ENCODE results near the gene MMP15. TPM values are rescaled to one million over a fixed set of nuclear protein-coding genes. Genes with fewer than 3 reads are reported as not detected.

The MMP15 gene
- total and polyA plus RNA-seq, 2 donors (not counting 3 experiments of a cell fraction or from before 2014, with no cell fraction given), result 12.6 to 16.0 TPM

DNA sequence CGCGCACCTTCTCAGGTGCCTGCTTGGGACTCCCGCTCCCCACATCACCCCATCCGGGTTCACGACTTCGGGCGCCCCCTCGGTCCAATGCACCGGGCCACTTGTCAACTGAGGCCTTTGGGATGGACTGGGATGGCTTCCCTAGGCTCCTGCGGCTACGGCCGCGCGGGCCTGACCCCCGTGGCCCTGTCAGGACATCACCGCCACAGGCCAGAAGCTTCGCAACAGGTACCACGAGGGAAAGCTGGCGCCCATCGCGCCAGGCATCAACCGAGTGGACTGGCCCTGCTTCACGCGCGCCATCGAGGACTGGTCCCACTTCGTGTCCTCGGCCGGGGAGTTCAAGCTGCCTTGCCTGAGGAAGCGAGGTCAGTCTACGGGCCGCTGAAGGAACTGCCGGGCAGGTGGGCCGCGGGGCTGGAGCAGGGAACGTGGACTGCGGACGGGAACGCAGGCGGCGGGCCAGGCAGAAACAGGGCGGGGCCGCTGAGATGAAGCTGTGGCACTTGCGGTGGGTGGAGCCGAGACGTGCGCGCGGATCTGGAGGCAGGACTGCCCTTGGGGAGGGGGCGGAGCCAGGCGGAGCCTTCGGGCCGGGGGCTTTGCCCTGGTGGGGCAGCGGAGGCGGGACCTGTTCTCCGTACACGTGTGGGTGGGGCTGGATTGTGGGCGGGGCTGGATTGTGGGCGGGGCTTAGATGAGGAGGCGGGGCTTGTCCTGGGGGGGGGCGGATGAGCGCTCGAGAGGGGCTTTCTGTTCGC lies 40.9 kb upstream of the MMP15 start:
- Histone ChIP-seq H4K20me1 (replicated peaks; ENCODE audit: control insufficient read depth, extremely low read depth, insufficient read depth, low read length) (no peaks in the 10 kb centered on the region), H3K4me2 (ENCODE audit: insufficient read depth, low read length) (peak overlapping the region; percentile 80), H3K27ac (ENCODE audit: insufficient read depth, low read depth, low read length) (no peak overlapping the region), H3K27me3 (ENCODE audit: control insufficient read depth in 2 of 2, insufficient read depth in 2 of 2, low read length in 2 of 2) (no peaks in the 10 kb centered on the region), H3K9ac (replicated peaks; ENCODE audit: extremely low read depth, insufficient read depth, low read length) (peak overlapping the region; percentile 27), H3K36me3 (ENCODE audit: control insufficient read depth in 2 of 2, extremely low read depth in 1 of 2, insufficient read depth in 2 of 2, low read length in 2 of 2) (no peaks in the 10 kb centered on the region), H2AFZ (ENCODE audit: low read depth, low read length) (peak overlapping the region; percentile 100), H3K9me1 (replicated peaks; ENCODE audit: control insufficient read depth, extremely low read depth, insufficient read depth, low read length) (no peaks in the 10 kb centered on the region), H3K4me3 (replicated peaks in 1 of 3; ENCODE audit: insufficient read depth in 1 of 3, low read depth in 1 of 3, low read length in 3 of 3) (peak overlapping the region; percentile 50 to 79 (median 58)), H3K4me1 (ENCODE audit: control insufficient read depth, extremely low read depth, insufficient read depth, low read length) (peaks cover 9% of the 10 kb centered on the region), H3K79me2 (ENCODE audit: control insufficient read depth, insufficient read depth, low read length) (no peaks in the 10 kb centered on the region), H3K9me3 (replicated peaks; ENCODE audit: control insufficient read depth, insufficient read depth, low read length) (no peaks in the 10 kb centered on the region)
- dilution Hi-C loops (cut with MboI; ENCODE audit: extremely low pct_ligation_motif_present, low sequenced_read_pairs), result no loop called here
- BruUV-seq (replicated peaks), result no TSS peak
- DNase-seq (ENCODE audit: low read depth, low spot score), result peak; percentile 85
- peak; percentile 93 for FAIRE-seq
- ChIA-PET CTCF (interaction anchor here (0.6 to 1.0 kb wide), 2 partner anchors 13 to 228 kb away, joined by 3 read pairs; partner anchors contain the start of gene CNGB1), POLR2A (no interaction called here)
- TF ChIP-seq, protein P1, sequence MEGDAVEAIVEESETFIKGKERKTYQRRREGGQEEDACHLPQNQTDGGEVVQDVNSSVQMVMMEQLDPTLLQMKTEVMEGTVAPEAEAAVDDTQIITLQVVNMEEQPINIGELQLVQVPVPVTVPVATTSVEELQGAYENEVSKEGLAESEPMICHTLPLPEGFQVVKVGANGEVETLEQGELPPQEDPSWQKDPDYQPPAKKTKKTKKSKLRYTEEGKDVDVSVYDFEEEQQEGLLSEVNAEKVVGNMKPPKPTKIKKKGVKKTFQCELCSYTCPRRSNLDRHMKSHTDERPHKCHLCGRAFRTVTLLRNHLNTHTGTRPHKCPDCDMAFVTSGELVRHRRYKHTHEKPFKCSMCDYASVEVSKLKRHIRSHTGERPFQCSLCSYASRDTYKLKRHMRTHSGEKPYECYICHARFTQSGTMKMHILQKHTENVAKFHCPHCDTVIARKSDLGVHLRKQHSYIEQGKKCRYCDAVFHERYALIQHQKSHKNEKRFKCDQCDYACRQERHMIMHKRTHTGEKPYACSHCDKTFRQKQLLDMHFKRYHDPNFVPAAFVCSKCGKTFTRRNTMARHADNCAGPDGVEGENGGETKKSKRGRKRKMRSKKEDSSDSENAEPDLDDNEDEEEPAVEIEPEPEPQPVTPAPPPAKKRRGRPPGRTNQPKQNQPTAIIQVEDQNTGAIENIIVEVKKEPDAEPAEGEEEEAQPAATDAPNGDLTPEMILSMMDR (IDR thresholded peaks at IDR 0.05; ENCODE audit: extremely low read depth in 1 of 2, insufficient read depth in 1 of 2, low read depth in 1 of 2, low read length in 2 of 2), result no peak
- TF ChIP-seq, protein P2, sequence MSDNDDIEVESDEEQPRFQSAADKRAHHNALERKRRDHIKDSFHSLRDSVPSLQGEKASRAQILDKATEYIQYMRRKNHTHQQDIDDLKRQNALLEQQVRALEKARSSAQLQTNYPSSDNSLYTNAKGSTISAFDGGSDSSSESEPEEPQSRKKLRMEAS (IDR thresholded peaks at IDR 0.05; ENCODE audit: insufficient read depth, insufficient read length), result no peak
- TF ChIP-seq MYC (IDR thresholded peaks at IDR 0.05; ENCODE audit: low read depth, low read length) (no peak), FOS (IDR thresholded peaks at IDR 0.05; ENCODE audit: borderline replicate concordance, insufficient read depth, low read length) (no peak), POLR2A (IDR thresholded peaks at IDR 0.05; ENCODE audit: low read depth, low read length) (no peak), GATA2 (IDR thresholded peaks at IDR 0.05; ENCODE audit: insufficient read depth, insufficient read length, low read depth, low read length) (no peak), POLR2AphosphoS5 (IDR thresholded peaks at IDR 0.05; ENCODE audit: insufficient read depth, low read depth, low read length) (no peak), EZH2 (IDR thresholded peaks at IDR 0.05; ENCODE audit: borderline replicate concordance, low read depth, low read length, severe bottlenecking) (no peak), JUN (IDR thresholded peaks at IDR 0.05; ENCODE audit: borderline replicate concordance, insufficient read depth, insufficient read length, low read depth) (no peak)
- intact Hi-C loops (cut with micrococcal nuclease), result loop anchor here (2.0 kb wide), 1 partner anchor 16 kb away; the partner anchor contains the start of genes USB1 and ZNF319

Measured in endothelial cell of umbilical vein (primary cell).